ENCODE data around the gene THSD4. TPM values are rescaled to one million over a fixed set of nuclear protein-coding genes. Genes with fewer than 3 reads are reported as not detected.

The THSD4 gene
- total RNA-seq, 4 donors from 2014 or later = 39.4 to 232 (median 127) TPM

- no peak for DNase-seq
- H3K27ac ChIP-seq = no peak overlapping the region
- no peaks in the 10 kb centered on the region for H3K36me3 ChIP-seq
- TF ChIP-seq CTCF (IDR thresholded peaks at IDR 0.05) = no peak
- TF ChIP-seq POLR2A (IDR thresholded peaks at IDR 0.05) = no peak
- intact Hi-C loops (cut with DNase I) = no loop called here
- H3K4me3 ChIP-seq = no peak overlapping the region
- WGBS, 2 donors = 31 to 46% methylated on average over 1 of the region's 1 CpG
- H3K27me3 ChIP-seq = no peaks in the 10 kb centered on the region
- H3K4me1 ChIP-seq = peaks cover 0 to 10% (median 5%) of the 10 kb centered on the region in 3 donors
- H3K9me3 ChIP-seq = no peaks in the 10 kb centered on the region
These were observed 25.5 kb upstream of the THSD4 start for GRCh38 chr15:71089801-71090200.

GRCh38 chr15:71091601-71092000 is 23.7 kb upstream of the THSD4 start:
- no peaks in the 10 kb centered on the region for H3K9me3 ChIP-seq
- no peaks in the 10 kb centered on the region for H3K27me3 ChIP-seq
- DNase-seq = no peak
- no peak overlapping the region for H3K4me3 ChIP-seq
- H3K27ac ChIP-seq = no peak overlapping the region
- intact Hi-C loops (cut with DNase I) = no loop called here
- TF ChIP-seq CTCF (IDR thresholded peaks at IDR 0.05) (no peak), POLR2A (IDR thresholded peaks at IDR 0.05) (no peak)
- peaks cover 0 to 14% (median 5%) of the 10 kb centered on the region in 3 donors for H3K4me1 ChIP-seq
- no peaks in the 10 kb centered on the region for H3K36me3 ChIP-seq
- 80 to 91% methylated on average over 1 of the region's 1 CpG for WGBS, 2 donors

DNA sequence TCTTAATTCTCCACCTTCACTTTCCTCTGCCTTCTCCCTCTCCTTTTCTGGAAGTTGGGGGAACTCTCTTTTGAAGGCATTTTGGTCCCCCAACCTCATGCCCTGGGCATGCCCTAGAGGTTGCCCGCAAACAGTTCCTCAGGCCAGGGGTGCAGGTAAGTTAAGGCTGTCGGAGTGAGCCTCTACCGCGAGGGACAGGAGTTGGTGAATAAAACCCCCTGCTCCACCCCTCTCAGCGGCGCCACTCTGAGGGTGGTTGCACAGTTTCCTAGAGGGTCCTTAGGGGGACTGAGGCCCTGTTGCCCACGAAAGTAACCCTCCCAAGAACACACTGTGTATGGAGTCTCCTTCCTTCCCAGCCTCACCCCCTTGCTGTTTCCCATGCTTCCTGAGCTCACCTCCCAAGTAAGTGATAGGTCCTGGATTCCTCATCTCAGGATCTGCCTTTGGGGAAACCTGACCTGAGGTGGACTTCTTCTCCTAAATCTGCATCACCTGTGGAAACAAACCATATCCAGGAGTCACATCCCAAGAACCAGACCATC is 23.1 kb upstream of the THSD4 start:
- Histone ChIP-seq H3K27me3 (no peaks in the 10 kb centered on the region), H3K4me3 (no peak overlapping the region), H3K36me3 (no peaks in the 10 kb centered on the region), H3K27ac (no peak overlapping the region), H3K9me3 (no peaks in the 10 kb centered on the region), H3K4me1 (peaks cover 0 to 19% (median 5%) of the 10 kb centered on the region in 3 donors)
- intact Hi-C loops (cut with DNase I) = no loop called here
- no peak for DNase-seq
- WGBS, 2 donors = 72 to 95% methylated on average over 3 to 7 of the region's 7 CpGs
- TF ChIP-seq POLR2A (IDR thresholded peaks at IDR 0.05) (no peak), CTCF (IDR thresholded peaks at IDR 0.05) (no peak)

- Histone ChIP-seq H3K4me3 (no peak overlapping the region), H3K27ac (peak overlapping the region in 1 of 4 donors; percentile 2), H3K4me1 (peaks cover 0 to 19% (median 5%) of the 10 kb centered on the region in 3 donors), H3K9me3 (no peaks in the 10 kb centered on the region), H3K36me3 (no peaks in the 10 kb centered on the region), H3K27me3 (no peaks in the 10 kb centered on the region)
- DNase-seq = no peak
- intact Hi-C loops (cut with DNase I) = no loop called here
- no peak for TF ChIP-seq POLR2A (IDR thresholded peaks at IDR 0.05)
- TF ChIP-seq CTCF (IDR thresholded peaks at IDR 0.05) = no peak
- WGBS, 2 donors = 37 to 41% methylated on average over 10 to 11 of the region's 11 CpGs
These were observed 21.9 kb upstream of the THSD4 start for GRCh38 chr15:71093054-71094024.

- Histone ChIP-seq H3K27ac (no peak overlapping the region), H3K9me3 (no peaks in the 10 kb centered on the region), H3K27me3 (no peaks in the 10 kb centered on the region), H3K36me3 (no peaks in the 10 kb centered on the region), H3K4me1 (peaks cover 0 to 19% (median 5%) of the 10 kb centered on the region in 3 donors), H3K4me3 (no peak overlapping the region)
- TF ChIP-seq CTCF (IDR thresholded peaks at IDR 0.05) = no peak
- no peak for TF ChIP-seq POLR2A (IDR thresholded peaks at IDR 0.05)
- WGBS, 2 donors = 100% methylated on average over 2 of the region's 2 CpGs
- intact Hi-C loops (cut with DNase I) = no loop called here
- no peak for DNase-seq
These were observed 21.1 kb upstream of the THSD4 start for GRCh38 chr15:71094137-71094536.
